ENCODE data around the gene ZNF304.
A peak's percentile ranks its signal among the peaks of the same experiment; 100 is the strongest.
"Not testable (repeated sequence)": the region's sequence is repeated elsewhere in the genome, so short reads cannot be mapped to it uniquely, and the experiment has no call there.

ZNF304 gene

GRCh38 chr19:57362997-57363687 lies 12.1 kb downstream of the ZNF304 start, which contains the start of the genes TRAPPC2B and ZNF547:
TRAPPC2B (plus strand) TSS chr19:57363551; CDS start chr19:57364834, 1,283 bp downstream.
ZNF547 (plus strand) TSS chr19:57363551; CDS start chr19:57368556, 5,005 bp downstream.
- peak; percentile 99 to 100 (median 100) for DNase-seq

DNA sequence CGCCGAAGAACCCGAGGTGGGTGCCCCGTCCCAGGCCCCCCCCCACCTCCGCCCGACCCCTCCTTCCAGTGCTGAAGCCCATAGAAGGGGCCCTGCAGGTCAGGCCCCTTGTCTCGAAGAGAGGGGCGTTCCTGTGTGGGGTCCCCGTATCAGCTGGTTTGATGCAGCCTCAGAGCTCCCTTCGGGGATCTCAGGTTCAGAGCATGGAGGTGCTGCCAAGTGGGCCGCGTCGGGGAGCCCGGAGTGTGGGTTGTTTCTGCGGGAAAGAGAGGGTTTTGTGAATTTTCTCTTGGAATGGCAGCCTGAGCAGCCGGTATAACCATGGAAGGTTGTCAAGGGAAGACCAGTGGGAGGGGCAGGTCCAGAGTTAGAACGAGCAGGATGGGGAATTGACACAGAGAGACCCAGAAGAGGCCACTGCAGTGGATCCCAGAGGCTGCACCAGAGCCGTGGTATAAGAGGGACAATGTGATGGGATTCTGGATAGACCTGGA lies 12.7 kb downstream of the ZNF304 start:
- peak in 2 of 3 donors; percentile 3 to 18 for DNase-seq

GRCh38 chr19:57366776-57367175 lies 15.7 kb downstream of the ZNF304 start:
- no peak for DNase-seq

GRCh38 chr19:57374179-57374578 lies 23.1 kb downstream of the ZNF304 start:
- DNase-seq = no peak

GRCh38 chr19:57374647-57375046 lies 23.6 kb downstream of the ZNF304 start:
- DNase-seq = not testable (repeated sequence)

DNA sequence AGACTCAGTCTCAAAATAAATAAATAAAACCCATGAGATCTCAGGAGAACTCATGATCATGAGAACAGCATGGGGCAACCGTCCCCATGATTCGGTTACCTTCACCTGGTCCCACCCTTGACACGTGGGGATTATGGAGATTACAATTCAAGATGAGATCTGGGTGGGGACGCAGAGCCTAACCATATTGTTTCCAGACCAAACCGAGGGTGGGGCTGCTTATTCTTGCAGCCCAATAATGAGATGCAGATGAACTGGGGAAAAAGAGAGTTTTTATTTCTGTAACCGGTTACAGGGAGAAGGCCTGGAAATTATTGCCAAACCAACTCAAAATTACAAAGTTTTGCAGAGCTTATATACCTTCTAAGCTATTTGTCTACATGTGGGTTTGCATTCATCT lies 25.1 kb downstream of the ZNF304 start:
- DNase-seq = no peak

DNA sequence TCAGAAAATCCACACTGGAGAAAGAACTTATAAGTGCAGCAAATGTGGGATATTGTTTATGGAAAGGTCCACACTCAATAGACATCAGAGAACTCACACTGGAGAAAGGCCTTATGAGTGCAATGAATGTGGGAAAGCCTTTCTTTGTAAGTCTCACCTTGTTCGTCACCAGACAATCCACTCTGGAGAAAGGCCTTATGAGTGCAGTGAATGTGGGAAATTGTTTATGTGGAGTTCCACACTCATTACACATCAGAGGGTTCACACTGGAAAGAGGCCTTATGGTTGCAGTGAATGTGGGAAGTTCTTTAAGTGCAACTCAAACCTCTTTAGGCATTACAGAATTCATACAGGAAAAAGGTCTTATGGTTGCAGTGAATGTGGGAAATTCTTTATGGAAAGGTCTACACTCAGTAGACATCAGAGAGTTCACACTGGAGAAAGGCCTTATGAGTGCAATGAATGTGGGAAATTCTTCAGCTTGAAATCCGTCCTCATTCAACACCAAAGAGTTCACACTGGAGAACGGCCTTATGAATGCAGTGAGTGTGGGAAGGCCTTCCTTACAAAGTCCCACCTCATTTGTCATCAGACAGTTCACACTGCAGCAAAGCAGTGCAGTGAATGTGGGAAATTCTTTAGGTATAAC lies 26.6 kb downstream of the ZNF304 start:
- no peak for DNase-seq

DNA sequence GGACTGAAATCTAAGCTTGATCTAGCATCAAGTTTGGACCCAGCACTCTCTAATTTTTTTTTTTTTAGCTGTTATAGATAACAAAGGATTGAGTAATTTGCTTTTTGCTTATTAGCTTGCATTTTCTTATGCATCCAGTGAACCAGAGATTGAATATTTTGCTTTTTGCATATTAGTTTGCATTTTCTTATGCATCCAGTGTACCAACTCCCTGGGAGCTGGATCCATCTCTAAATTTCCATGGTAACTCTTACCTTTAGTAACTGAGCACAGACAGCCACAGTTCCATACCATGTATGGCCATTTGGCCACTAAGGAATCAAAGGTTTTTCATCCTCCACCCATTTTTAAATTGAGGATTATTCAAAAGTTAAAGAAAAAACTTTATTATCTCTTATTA lies 29.9 kb downstream of the ZNF304 start:
- no peak for DNase-seq

GRCh38 chr19:57382806-57383488 lies 31.9 kb downstream of the ZNF304 start:
- DNase-seq = no peak

- DNase-seq = peak in 1 of 3 donors; percentile 0
Observed at GRCh38 chr19:57389194-57389729, 38.2 kb downstream of the ZNF304 start.

GRCh38 chr19:57389730-57390598 lies 38.9 kb downstream of the ZNF304 start, which contains the start of gene ZNF548:
ZNF548 (plus strand) TSS chr19:57389854; CDS start chr19:57390100, 246 bp downstream.
- DNase-seq = peak; percentile 97 to 99 (median 99)

DNA sequence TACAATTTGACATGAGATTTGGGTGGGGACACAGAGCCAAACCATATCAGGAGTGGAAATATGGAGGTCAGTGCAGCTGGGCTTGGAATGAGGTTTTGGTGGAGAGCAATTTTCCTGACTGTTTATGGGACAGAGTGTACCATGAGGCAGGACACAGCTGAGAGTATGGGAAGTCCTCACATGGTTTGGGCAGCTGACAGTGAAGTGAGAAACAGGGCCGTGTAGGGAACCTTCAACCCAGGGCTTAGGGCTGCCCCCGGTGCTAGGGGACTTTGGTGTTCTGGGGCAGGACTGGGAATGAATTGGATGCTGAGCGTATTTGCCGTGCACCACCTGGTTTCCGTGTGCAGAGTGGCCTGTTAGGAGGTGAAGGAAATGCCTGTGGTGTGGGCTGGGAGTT lies 44.6 kb downstream of the ZNF304 start:
- no peak for DNase-seq

DNA sequence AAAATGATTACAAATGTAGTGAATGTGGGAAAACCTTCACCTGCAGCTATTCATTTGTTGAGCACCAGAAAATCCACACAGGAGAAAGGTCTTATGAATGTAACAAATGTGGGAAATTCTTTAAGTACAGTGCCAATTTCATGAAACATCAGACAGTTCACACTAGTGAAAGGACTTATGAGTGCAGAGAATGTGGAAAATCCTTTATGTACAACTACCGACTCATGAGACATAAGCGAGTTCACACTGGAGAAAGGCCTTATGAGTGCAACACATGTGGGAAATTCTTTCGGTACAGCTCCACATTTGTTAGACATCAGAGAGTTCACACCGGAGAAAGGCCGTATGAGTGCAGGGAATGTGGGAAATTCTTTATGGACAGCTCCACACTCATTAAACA lies 47.8 kb downstream of the ZNF304 start:
- DNase-seq = no peak

GRCh38 chr19:57403737-57404563 lies 52.9 kb downstream of the ZNF304 start:
- no peak for DNase-seq

DNA sequence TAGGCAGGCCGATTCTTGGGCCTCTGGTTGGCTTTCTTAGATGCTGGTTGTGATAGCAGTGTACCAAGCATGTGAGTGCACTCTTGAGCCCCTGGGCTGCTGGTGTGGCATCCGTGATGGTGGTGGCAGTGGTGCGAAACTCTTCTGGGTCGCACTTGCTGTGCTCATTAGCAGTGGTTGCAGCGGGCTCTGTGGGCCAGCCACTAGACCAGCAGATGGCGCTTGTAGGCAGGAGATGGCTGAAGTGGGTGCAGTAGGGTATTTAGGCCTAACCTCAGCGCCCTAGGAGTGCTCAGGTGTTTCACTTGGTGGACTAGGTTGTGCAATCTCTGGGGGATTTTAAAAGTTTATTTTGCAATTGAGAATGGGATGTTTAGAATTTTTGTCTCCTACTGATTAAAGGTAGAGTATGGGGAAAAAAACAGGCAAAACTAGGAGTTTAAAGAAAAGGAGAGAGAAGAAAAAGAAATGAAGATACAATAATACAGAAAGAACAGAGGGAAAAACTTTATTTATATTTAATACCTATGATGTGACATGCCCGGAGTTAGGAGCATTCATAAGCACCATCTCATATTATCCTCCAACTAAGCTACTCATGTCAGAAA lies 55.5 kb downstream of the ZNF304 start:
- DNase-seq = peak; percentile 46 to 70 (median 60)

All from suppressor macrophage treated with lipopolysaccharide for 1 hour (primary cell).